ENCODE results near the gene MIER3.

- 0 out of 2 replicates have a peak, but pooled peaks have one; percentile 18 for TF ChIP-seq GATA2 (IDR thresholded peaks at IDR 0.05; ENCODE audit: low read depth, low read length)
- peak; percentile 27; the same call in 1 of the 2 replicates for TF ChIP-seq GATA3 (IDR thresholded peaks at IDR 0.05; ENCODE audit: low read depth, low read length)
Observed at GRCh38 chr5:56914678-56915077, 37.2 kb downstream of the MIER3 start.
